ENCODE data around the gene HOOK1.
"Not testable (repeated sequence)": the region's sequence is repeated elsewhere in the genome, so short reads cannot be mapped to it uniquely, and the experiment has no call there.

HOOK1 gene

DNA sequence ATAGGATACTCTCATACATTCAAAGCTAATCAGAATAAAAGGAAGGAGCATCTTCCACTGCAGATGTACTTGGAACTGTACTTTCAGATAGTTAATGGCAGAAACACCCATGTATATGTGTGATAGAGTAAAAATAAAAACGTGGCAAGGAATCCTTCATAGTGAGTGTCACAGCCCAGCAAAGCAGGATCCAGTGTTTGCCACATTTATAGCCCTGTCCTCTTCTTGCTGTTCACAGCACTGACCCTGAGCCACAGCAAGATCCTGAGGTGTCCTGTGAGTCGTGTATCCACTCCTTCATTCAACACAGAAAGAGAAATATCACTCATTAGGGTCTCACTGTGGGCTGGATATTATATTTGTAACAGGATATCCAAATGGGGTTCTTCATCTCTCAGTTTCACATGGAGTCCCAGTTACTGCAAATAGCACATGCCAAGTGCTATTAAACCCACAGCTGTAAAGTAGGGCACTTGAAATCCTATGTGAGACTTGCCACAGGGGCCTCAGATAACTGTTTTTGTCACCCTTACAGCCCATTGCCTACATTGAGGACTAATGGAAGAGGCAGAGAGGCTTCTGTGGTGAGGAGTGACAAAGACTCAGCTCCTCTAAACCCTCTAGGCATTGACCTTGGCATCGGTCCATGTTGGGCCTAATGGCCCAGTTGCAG lies 70.5 kb downstream of the HOOK1 start:
- DNase-seq (ENCODE audit: low spot score): no peak

DNA sequence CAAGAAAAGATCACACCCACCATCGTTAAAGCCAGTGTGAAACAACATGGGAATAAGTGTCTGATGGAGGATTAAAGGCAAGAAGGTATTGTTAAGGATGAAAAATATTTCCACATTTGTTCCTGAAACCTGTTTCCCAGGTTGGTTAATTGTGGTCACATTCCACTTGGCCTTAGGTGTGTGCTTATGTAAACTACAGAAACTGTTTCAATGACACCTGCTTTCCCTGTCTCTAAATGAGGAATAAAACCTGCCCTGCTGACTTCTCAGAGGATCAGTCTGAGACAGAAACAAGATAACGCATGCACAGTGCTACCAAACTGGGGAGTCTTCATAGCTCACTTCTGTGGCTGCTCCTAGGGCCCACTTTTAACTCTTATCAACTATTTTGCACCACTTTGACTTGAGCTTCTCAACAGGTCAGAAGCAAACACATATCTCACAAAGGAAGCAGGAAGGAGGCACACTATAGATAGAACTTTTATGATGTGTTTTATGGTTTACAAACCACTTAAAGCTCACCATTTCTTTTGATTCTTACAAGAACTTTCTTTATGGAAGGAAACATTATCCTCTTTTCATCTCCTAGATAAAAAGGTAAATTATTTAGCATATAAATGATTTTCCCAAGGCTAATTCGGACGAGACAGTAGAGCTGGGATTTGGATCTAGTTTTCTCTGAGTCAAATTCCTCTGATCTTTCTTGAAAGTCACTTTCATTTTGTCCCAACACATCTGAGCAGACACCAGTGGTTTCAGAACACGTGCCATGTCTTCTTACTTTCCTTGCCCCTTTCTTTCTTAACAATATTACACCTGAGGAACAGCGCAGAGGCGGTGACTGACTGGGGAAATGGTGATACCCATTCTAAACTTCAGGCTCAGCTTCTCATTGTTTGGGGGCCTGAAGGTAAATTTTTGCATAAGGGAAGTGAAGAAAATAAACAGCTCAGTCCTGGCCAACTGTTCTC lies 78.4 kb downstream of the HOOK1 start:
- DNase-seq (ENCODE audit: low spot score): no peak

DNA sequence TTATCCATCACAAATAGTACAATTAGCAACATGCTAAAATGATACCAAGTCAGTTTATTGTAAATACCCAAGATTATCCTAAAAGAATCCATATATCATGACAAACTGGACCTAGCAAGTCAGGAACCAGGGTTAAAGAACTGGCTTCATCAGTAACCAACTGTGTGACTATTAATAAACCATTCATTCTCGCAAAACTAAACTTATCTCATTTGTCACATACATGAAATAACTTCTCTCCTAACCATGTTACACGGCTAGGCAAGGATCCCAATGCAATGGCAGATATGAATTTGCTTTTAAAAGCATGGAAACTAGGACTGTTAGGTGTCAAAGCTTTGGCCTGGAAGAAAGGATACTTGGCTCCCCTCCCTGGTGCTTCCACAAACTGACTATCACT lies 82.4 kb downstream of the HOOK1 start:
- no peak for DNase-seq (ENCODE audit: low spot score)

DNA sequence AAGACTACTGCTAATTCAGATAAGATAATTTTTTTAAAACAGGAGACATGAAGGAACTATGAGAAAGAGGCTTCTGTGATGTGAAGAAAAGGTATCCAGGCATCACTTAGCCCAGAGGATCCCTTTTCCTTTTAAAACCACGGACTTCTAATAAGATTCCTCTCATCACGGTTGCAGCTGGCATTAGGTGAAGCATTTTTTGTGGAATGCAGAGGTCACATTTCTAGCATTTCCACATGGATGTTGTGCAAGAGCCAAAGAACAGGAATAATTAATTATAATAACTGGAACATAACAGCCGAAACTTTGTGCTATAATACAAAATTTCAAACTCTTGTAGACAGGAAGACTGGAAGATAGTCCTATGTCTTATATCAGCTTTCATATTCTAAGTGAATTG lies 84.2 kb downstream of the HOOK1 start:
- DNase-seq (ENCODE audit: low spot score): no peak

DNA sequence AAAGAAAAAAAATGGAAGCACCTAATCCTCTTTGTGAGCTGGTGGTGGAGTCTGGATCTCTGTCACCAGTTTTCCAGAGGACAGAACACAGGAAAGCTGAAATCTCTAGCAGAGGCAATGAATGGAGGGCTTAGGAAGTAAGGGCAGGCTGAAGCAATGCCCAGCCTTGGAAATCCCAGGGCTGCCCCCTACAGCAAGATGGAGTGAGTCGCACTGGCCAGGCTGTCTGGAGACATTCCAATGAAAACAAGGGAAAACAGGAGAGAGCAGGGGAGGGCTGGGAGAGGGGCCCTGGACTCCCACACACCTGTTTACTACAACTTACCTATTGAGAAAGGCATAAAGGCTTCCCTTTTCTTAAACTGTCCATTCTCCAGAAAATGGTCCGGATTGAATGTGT lies 85.9 kb downstream of the HOOK1 start:
- DNase-seq (ENCODE audit: low spot score): no peak

DNA sequence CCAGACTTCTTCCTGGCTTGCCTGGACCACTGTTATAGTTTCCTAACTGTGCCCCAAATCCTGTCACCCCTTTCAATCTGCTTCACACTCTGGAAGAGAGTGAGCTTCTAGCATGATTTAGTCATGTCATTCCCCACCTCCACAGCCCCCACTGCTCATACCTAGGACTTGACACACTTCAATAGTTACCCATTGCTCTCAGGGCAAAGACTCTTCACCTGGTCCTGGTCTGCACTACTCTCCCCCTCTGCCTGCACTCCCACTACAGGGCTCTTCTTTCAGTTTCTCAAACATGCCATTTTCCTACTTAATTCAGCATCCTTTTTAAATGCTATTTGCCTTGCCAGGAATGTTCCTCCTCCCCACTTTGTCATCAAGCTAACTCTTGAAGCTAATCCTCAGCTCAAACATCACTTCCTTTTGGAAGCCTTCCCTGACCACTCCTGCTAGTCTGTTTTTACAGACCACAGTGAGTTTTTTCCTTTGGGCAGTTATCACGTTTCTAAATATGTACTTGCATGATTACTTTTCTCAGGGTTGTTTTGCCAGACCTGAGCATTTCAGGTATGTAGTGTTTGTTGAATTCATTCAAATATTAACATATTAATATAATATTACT lies 87.1 kb downstream of the HOOK1 start:
- no peak for DNase-seq (ENCODE audit: low spot score)

DNA sequence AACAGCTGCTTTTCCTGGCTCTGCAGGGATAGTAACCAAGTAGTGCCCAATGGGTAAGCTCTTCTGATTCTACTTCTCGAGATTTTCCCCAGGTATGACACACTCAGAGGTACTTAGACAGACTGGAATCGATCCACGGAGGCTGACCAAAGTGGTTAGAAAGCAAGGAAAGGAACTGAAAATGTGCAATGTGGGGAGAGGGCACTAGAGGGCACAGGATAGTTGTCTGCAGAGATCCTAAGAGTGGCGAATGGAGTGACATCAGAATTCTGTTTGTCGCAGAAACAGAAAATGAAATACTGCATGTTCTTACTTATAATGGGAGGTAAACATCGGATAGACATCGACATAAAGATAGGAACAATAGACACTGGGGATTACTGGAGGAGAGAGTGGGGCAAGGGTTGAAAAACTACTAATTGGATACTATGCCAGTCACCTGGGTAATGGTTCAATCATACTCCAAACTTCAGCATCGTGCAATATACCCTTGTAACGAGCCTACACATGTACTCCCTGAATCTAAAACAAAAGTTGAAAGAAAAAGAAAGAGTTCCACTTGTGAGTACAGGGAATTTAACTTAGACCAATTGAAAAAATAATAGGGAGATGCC lies 88.5 kb downstream of the HOOK1 start:
- DNase-seq (ENCODE audit: low spot score): no peak

DNA sequence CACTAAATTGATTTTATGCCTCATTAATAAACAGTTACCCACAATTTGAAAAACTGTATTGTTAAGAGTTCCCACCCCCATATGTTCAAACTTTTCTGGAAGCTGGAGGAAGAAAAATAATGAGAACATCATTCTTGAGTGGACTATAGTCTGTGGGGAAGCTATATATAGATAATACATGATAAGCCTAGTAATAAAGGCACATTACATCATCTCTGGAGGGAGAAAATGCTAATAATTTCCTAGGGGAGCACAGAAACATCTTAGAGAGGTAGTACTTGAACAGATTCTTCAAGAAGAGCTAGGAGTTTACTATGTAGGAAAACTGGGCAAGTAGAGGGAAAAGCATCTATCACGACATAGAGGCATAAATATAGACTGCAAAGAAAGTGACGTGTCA lies 92.2 kb downstream of the HOOK1 start:
- DNase-seq (ENCODE audit: low spot score): no peak

DNA sequence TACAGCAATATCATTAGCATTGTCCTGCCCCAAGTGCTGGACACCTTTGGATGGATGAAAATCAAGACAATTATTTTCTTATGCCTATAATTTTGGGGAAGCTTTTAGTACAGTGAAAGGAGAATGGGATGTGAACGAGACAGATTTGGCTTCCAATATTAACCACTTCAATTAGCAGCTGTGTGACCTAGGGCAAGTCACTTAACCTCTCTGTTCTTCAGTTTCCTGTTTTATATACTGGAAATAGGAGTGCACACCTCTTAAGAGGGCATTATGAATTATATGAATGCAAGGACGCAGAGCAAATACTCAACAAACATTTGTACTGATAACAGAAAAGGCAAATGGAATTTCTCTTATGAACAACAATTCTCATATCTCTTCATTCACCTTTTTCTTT lies 93.3 kb downstream of the HOOK1 start:
- DNase-seq (ENCODE audit: low spot score): no peak

DNA sequence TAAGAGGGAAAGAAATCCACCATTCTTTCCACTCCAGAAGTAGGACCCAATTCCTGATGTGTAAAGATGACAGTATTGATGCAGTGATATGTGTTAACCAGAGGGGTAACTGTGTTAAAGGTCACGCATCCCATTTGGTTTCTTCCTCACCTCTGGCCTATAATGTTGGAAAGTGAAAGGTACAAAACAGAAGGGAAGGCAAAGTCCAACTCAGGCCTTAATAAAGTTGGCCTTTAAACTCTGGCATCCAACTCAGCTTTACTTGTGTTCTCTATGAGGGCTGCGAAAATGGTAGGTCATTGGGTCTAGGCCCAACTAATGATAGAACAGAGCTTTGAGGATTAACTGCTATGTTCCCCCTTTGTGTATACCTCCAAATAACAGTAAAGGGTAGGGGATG lies 93.9 kb downstream of the HOOK1 start:
- DNase-seq (ENCODE audit: low spot score): no peak

DNA sequence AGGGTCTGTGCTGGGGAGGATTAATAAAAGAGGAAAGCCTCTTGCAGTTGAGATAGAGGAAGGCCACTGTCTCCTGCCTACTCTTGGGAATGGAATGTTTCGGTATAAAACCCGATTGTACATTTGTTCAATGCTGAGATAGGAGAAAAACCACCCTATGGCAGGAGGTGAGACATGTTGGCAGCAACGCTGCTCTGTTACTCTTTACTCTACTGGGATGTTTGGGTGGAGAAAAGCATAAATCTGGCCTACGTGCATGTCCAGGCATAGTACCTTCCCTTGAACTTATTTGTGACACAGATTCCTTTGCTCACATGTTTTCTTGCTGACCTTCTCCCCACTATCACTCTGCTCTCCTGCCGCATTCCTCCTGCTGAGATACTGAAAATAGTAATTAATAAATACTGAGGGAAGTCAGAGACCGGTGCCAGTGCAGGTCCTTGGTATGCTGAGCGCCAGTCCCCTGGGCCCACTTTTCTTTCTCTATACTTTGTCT lies 100.1 kb downstream of the HOOK1 start:
- DNase-seq (ENCODE audit: low spot score): not testable (repeated sequence)

DNA sequence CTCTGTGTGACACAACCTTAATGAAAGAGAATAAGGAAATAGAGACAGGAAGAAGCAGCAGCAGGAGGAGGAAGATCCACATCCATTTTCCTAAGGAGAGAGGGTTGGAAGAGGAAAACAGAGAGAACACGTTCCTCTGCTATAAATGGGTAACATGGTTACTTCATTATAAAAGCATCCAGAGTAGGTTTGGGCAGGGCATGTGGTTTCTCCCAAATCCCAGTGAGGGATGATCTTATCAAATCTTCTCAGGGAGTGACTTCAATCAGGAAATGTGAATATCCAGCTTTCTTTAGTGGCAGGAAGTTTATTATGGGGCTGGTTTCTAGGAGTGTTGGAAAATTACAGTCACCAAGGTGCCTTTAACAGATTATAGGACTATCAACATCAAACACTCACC lies 100.8 kb downstream of the HOOK1 start:
- DNase-seq (ENCODE audit: low spot score): no peak

DNA sequence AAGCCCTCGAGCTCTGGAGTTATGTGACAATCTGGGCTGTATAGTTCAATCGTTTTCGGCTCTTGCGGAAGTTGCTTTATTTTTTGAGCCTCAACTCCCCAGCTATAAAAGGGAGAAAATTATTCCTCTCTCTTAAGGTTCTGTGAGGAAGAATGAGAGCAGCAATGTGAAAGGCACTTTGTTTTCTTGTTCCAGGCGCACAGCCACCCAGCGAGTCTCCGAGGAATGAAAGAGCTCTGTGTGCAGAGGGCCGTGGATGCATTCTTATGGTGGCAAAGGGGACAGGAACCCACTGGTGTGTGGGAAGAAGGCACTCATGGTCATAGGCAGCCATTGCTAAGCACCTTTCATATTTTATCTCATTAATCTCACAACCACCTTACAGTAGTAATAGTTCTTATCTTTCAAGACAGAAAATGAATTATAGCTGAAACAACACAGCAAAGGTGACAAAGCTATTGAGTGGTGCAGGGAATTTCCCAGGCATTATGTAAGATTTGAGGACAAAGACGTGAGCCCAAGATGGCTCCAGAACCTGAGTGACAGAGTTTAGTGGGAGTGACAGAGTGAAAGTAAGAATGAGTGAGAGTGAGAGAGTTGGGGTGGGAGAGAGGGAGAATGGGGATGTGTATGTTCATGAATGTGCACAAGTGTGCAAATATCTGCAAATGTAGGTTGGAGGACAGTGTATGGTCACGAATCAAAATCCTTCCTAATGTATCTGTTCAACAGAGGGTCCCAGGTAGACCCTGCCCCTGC lies 102.5 kb downstream of the HOOK1 start:
- no peak for DNase-seq (ENCODE audit: low spot score)

DNA sequence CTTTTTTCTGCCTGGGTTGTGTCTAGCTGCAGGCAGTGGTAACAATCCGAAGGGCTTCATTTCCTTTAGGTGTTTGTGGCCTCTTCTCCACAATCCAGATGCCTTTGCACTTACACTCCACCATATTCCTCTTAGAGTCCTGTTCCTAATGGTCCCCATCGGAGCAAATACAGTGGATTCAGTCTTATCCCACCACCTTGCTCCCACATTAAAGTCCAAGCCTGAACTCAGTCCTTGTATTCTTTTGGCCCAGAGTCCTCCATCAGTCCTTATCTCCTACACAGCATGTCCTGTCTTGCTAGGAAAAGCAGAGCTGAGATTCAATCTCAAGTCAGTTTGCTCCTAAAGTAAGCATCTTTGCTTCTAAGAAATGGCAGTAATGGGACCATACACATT lies 103.0 kb downstream of the HOOK1 start:
- no peak for DNase-seq (ENCODE audit: low spot score)

DNA sequence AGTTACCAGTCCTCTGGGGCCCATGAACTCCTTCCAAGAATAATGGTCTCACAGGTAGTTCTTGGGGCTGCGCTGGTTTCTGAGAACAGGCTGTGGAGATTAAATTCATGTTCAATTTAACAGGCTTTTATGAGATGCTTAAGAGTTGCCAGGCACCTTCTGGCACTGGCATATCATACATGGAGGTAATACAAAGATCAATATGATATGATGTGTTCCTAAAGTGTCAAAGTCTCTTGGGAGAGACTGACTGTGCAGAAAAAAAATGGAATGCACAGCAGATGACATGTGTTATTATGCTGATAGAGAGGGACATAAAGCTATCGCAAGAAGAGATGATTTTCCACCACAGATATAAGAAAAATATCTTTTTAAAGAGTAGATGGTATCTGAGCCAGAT lies 105.0 kb downstream of the HOOK1 start:
- DNase-seq (ENCODE audit: low spot score): no peak

DNA sequence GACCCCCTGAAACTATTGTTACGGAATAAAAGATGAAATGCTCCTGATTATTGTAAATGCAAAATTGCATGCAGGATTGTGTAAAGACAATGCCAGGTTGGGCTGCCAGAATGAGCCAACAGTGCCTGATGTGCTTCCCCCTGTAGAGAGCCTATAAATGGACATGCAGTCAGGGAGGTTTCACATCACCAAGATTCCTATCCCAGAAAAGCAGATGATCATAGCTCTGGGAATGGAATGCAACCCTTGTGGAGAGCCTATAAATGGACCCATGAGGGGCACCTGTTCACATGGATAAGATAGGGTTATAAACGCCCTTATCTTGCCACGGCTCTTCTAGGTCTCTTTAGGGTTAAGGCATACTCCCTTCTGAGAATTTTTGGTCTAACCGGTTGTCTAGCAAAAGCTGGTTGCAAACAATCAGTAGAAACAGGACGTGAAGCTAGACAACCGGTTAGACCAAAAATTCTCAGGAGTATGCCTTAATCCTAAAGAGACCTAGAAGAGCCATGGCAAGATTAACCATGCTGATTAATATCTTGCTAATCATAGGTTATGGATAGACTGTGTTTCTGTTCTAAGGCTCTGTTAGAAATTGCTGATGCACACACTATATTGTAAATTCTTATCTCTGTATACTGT lies 106.6 kb downstream of the HOOK1 start:
- DNase-seq (ENCODE audit: low spot score): not testable (repeated sequence)

DNA sequence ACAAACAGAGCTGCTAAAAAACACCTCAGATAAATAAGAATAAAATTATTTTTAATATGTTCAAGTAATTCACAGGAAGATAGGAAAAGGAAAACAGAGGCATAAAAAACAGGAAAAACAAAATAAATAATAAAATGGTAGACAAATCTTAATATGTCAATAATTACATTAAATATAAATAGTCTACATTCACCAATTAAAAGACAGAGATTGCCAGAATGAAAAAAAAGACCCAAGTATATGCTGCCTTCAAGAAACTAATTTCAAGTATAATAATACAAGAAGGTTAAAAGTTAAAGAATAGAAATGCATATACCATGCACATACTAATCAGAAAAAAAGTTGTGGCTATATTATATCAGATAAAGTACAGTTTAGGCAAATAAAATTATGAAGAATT lies 109.9 kb downstream of the HOOK1 start:
- no peak for DNase-seq (ENCODE audit: low spot score)

All from hematopoietic multipotent progenitor cell treated with erythropoietin and hydrocortisone succinate and interleukin-3 and kit ligand, for 17 days (in vitro differentiated cells).